ENCODE results near the gene NAA20.

The NAA20 gene

GRCh38 chr20:20063941-20064702, 47.0 kb downstream of the NAA20 start:
- TF ChIP-seq CTCF (IDR thresholded peaks at IDR 0.05): no peak
- Histone ChIP-seq H3K4me1 (no peaks in the 10 kb centered on the region), H3K9me3 (no peaks in the 10 kb centered on the region), H3K36me3 (no peaks in the 10 kb centered on the region), H3K27ac (no peak overlapping the region), H3K4me3 (no peak overlapping the region), H3K27me3 (peaks cover 0 to 3% of the 10 kb centered on the region in 2 donors)
- no peak for DNase-seq
- intact Hi-C loops (cut with DNase I; ENCODE audit: low total_unique reads): no loop called here

DNA sequence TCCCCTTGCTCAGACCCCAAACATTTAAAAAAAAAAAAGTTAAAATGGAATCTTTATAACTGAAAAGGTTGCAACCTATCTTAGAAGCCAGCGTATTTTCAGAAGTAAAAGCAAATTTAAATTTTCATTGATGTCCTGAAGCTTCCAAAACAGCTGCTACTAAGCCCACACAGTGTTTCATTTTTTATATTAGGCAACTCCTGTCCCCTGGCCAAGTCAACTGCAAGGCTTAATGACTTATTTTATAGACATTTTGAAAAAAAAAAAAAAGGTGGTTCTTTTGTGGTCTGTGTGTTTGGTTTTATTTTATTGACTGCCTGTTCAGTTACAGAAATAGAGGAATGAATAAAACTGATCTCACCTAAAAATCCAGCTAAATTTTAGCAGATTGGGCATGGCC, 48.2 kb downstream of the NAA20 start:
- Histone ChIP-seq H3K27me3 (peaks cover 0 to 3% of the 10 kb centered on the region in 2 donors), H3K36me3 (no peaks in the 10 kb centered on the region), H3K4me3 (no peak overlapping the region), H3K9me3 (no peaks in the 10 kb centered on the region), H3K27ac (no peak overlapping the region), H3K4me1 (no peaks in the 10 kb centered on the region)
- intact Hi-C loops (cut with DNase I; ENCODE audit: low total_unique reads): no loop called here
- no peak for DNase-seq
- no peak for TF ChIP-seq CTCF (IDR thresholded peaks at IDR 0.05)

GRCh38 chr20:20070871-20071726, 53.9 kb downstream of the NAA20 start:
- no peak overlapping the region for H3K4me3 ChIP-seq
- H3K27me3 ChIP-seq: no peaks in the 10 kb centered on the region
- TF ChIP-seq CTCF (IDR thresholded peaks at IDR 0.05): no peak
- H3K4me1 ChIP-seq: no peaks in the 10 kb centered on the region
- intact Hi-C loops (cut with DNase I; ENCODE audit: low total_unique reads): loop anchor here (10.0 kb wide), 1 partner anchor 174 kb away; no protein-coding TSS in a partner anchor
- DNase-seq: no peak
- no peak overlapping the region for H3K27ac ChIP-seq
- no peaks in the 10 kb centered on the region for H3K36me3 ChIP-seq
- H3K9me3 ChIP-seq: no peaks in the 10 kb centered on the region

DNA sequence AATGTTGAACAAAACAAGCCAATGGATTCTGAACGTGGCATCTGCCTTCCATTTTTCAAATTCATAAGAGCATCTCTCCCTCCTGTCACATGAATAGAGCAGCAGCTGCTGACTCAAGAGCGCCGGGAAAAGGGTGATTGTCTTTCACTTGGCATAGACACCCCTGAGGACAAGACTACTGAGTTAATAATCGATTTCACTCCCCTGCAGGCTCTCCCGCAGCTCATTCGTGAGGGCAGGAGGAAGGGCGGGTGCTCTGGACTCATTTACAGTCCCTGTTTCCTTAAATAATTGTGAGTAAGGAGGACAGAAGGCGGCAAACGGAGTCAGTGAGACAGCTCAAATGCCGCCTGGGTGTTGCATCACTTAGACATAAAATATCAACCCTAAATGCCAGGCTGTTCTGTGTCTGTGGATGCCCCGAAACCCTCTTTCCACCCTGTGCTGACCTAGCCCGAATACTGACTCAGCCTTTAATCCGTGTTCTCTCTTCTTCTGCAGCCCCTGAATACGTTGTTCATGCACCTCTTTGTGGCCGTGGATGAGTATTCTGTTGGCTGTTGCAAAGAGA, 56.7 kb downstream of the NAA20 start:
- no peak overlapping the region for H3K27ac ChIP-seq
- DNase-seq: no peak
- no peaks in the 10 kb centered on the region for H3K27me3 ChIP-seq
- no peak for TF ChIP-seq CTCF (IDR thresholded peaks at IDR 0.05)
- no peak overlapping the region for H3K4me3 ChIP-seq
- H3K9me3 ChIP-seq: no peaks in the 10 kb centered on the region
- no peaks in the 10 kb centered on the region for H3K4me1 ChIP-seq
- no peaks in the 10 kb centered on the region for H3K36me3 ChIP-seq
- intact Hi-C loops (cut with DNase I; ENCODE audit: low total_unique reads): loop anchor here (10.0 kb wide), 1 partner anchor 171 kb away; no protein-coding TSS in a partner anchor

DNA sequence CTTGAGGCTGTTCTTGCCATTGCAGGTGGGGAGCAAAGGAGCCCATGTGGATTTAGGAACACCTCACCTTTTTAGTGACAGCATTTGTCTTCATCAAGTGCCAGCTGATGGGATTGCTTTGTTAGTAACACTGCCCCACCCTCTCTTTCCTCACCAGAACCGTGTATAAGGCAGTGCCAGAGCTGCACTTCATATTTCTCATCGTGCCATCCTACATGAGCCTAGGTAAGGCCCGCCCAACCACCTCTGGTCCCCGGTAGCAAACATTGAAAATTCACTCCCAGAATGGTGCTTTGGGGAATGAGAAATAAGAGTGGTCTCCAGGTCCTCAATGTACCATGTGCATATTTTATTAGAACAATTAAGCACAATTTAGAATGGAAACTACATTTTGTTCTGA, 57.9 kb downstream of the NAA20 start:
- TF ChIP-seq CTCF (IDR thresholded peaks at IDR 0.05): no peak
- intact Hi-C loops (cut with DNase I; ENCODE audit: low total_unique reads): loop anchor here (10.0 kb wide), 1 partner anchor 170 kb away; no protein-coding TSS in a partner anchor

More for the DNA sequence above, 57.9 kb downstream of the NAA20 start:
- H3K36me3 ChIP-seq: no peaks in the 10 kb centered on the region
- DNase-seq: no peak
- no peaks in the 10 kb centered on the region for H3K9me3 ChIP-seq
- no peak overlapping the region for H3K4me3 ChIP-seq
- H3K27ac ChIP-seq: no peak overlapping the region
- H3K4me1 ChIP-seq: no peaks in the 10 kb centered on the region
- H3K27me3 ChIP-seq: no peaks in the 10 kb centered on the region

Data from tibial artery (tissue), 4 donors.